ENCODE results near the gene SNCB.

SNCB gene

GRCh38 chr5:176653401-176654385 is 23.4 kb upstream of the SNCB start:
- H3K27ac ChIP-seq = no peak overlapping the region

GRCh38 chr5:176652136-176652535 is 21.8 kb upstream of the SNCB start:
- TF ChIP-seq ZFX (IDR thresholded peaks at IDR 0.05; ENCODE audit: borderline replicate concordance) = no peak
- no peak for TF ChIP-seq CTCF (IDR thresholded peaks at IDR 0.05)
- H3K27ac ChIP-seq = no peak overlapping the region

More at GRCh38 chr5:176653401-176654385, 23.4 kb upstream of the SNCB start:
- TF ChIP-seq ZFX (IDR thresholded peaks at IDR 0.05; ENCODE audit: borderline replicate concordance) = no peak
- no peak for TF ChIP-seq CTCF (IDR thresholded peaks at IDR 0.05)

DNA sequence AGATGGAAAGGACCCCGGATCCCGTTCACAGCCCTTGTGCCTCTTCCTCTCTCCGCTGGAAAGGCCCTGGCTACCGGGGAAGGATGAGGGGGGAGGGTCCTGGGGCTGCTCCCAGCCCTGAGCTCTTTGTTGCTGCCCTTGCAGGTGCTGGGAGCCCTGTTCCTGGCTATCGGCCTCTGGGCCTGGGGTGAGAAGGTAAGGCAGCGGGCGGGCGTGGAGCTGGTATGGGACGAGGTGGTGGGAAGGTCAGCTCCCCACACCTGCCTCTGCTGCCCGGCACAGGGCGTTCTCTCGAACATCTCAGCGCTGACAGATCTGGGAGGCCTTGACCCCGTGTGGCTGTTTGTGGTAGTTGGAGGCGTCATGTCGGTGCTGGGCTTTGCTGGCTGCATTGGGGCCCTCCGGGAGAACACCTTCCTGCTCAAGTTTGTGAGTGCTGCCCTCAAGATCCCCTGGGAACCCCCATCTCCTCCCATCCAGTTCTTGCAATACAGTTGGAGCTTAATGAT is 21.2 kb upstream of the SNCB start:
- TF ChIP-seq CTCF (IDR thresholded peaks at IDR 0.05) (no peak), ZFX (IDR thresholded peaks at IDR 0.05; ENCODE audit: borderline replicate concordance) (no peak)
- no peak overlapping the region for H3K27ac ChIP-seq

DNA sequence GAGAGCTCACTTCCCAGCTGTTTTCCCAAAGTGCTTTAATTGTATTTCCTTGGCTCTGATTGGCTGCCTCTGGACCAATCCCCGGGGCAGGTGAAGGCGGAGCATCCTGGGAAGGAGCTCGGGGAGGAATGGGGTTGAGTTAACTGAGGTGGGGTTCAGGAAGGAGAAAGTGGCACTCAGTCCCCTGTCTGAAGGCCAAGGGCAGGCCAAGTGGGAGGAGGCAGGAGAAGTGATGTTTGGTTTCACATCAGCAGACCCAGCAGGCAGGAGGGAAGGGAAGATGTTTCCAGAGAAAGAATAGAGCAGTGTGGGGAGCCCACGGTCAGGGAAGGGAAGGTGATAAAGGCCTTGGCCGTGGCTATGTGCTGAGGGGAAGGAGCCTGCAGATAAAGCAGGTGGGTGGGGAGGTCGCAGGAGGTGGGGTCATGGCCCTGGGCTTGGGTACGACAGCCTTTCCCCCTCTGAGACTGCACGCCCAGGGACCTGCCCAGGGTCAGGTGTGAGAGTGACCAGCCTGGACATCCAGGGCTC is 20.1 kb upstream of the SNCB start:
- no peak for TF ChIP-seq CTCF (IDR thresholded peaks at IDR 0.05)
- no peak for TF ChIP-seq ZFX (IDR thresholded peaks at IDR 0.05; ENCODE audit: borderline replicate concordance)
- no peak overlapping the region for H3K27ac ChIP-seq

- TF ChIP-seq ZFX (IDR thresholded peaks at IDR 0.05; ENCODE audit: borderline replicate concordance) = no peak
- no peak for TF ChIP-seq CTCF (IDR thresholded peaks at IDR 0.05)
- H3K27ac ChIP-seq = peak overlapping the region; percentile 57; the same call in 1 of the 2 replicates
Observed at GRCh38 chr5:176648474-176649194, 18.3 kb upstream of the SNCB start.

- TF ChIP-seq ZFX (IDR thresholded peaks at IDR 0.05; ENCODE audit: borderline replicate concordance) = no peak
- TF ChIP-seq CTCF (IDR thresholded peaks at IDR 0.05) = no peak
- H3K27ac ChIP-seq = peak overlapping the region; percentile 57
Observed at GRCh38 chr5:176647843-176648473, 17.6 kb upstream of the SNCB start.

All from 22Rv1 (cell line).